GM11168 (cell line): ENCODE results near the gene TBC1D2B.

Experiments used
- in situ Hi-C: fragments of 300-500 bp; cut with MboI; formaldehyde crosslinking; loops from one replicate; pipeline ENCODE4 v1.12.0; 2022; ENCODE audit warnings: low sequenced_read_pairs; ENCODE audit not compliant: unreplicated experiment

The TBC1D2B gene

GRCh38 chr15:78077053-78077870 is at the start of gene TBC1D2B:
Gene TBC1D2B (minus strand): TSS chr15:78077711. CDS start chr15:78077652, 59 bp downstream.
- in situ Hi-C loops, result no loop called here

DNA sequence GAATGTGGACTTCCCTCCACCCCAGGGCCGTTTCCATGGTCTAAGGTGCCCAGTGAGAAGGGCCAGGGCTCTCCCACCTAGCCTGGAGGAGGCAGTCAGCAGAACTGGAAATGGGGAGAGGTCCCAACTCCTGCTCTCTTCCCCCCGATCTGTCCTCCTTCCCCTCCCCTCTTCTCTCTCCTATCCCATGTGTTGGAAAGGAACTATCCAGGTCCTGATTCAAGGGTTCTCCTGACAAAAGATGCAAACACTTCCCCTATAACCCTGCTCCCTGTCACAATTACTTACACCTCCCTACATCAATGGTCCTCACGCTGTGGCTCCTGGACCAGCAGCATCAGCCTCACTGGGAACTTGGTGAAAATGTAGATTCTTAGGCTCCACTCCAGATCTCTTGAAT is 47.8 kb upstream of the TBC1D2B start:
- in situ Hi-C loops, result no loop called here

GRCh38 chr15:78120523-78120922 is 43.0 kb upstream of the TBC1D2B start:
- in situ Hi-C loops, result loop anchor here (25.0 kb wide), 1 partner anchor 292 kb away; no protein-coding TSS in a partner anchor

DNA sequence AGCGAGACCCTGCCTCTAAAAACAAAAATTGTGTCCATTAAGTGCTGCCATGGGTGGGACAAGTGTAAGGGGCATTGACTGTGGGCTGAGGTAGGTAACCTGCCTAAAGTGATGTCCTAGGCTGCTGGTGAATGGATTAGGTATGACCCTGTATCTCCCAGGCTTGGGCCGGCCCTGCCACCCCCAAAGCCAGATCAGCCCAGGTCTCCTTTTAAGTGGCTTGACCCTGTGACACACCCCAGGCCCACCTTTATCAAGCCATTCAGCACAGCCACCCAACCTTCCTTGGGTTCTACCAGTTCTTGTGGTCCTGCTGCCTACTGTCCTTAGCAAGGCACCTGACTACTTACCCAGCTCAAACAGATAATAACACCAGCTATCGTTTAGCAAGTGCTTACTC is 35.0 kb upstream of the TBC1D2B start:
- in situ Hi-C loops, result loop anchor here (10.0 to 25.0 kb wide), 2 partner anchors 122 to 300 kb away; partner anchors contain the start of gene ACSBG1

DNA sequence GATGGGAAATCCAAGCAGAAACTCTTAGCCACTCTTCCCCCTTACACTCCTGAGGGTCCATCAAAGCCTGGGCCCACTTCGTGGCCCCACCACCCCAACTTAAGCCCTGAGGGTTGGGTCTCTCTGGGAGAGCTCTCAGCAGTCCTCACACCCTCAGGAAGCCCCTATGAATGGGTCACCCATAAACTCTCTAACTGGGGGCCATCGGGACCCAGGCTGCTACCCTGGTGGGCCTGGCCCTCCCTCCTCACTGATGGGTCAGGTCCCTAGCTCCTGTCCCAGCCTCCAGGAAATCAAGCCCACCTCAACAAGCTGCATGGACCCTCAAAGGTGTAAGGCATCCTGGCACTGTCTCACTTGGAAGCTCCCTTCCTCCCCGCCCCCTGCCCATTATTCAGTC is 34.3 kb upstream of the TBC1D2B start:
- in situ Hi-C loops, result loop anchor here (10.0 to 25.0 kb wide), 2 partner anchors 123 to 301 kb away; partner anchors contain the start of gene ACSBG1

DNA sequence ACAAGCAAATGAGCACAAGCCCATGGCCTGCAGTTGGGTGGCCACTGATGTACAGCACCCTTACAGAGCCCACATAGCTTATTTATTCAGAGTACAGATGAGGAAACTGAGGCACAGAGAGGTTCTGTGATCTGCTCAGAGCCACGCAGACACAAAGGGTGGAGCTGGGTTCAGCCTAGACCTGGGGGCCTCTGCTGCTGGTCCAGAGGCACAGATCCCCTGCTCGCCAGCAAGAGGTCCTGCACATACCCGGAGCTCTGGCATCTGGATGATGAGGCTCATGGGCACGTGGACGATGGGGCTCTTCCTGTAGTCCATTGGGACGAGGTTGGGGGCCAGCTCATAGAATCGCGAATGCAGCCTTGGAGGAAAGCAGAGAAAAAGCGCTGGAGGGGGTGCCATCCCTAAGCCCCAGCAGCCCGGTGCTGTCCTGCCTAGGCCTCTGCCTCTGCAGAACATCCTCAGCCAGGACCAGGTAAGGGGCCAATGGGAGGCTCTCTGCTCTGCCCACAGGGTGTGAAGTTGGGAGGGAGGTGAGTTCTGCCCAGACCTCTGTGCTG is 33.5 kb upstream of the TBC1D2B start:
- in situ Hi-C loops, result loop anchor here (10.0 to 25.0 kb wide), 2 partner anchors 124 to 301 kb away; partner anchors contain the start of gene ACSBG1

- in situ Hi-C loops, result loop anchor here (10.0 to 25.0 kb wide), 2 partner anchors 125 to 302 kb away; partner anchors contain the start of gene ACSBG1
Measured at GRCh38 chr15:78110096-78110495, 32.6 kb upstream of the TBC1D2B start.

- in situ Hi-C loops, result loop anchor here (25.0 kb wide), 1 partner anchor 303 kb away; no protein-coding TSS in a partner anchor
Measured at GRCh38 chr15:78109156-78109555, 31.6 kb upstream of the TBC1D2B start.

- in situ Hi-C loops, result loop anchor here (25.0 kb wide), 1 partner anchor 304 kb away; no protein-coding TSS in a partner anchor
Measured at GRCh38 chr15:78108300-78109084, 31.0 kb upstream of the TBC1D2B start.

DNA sequence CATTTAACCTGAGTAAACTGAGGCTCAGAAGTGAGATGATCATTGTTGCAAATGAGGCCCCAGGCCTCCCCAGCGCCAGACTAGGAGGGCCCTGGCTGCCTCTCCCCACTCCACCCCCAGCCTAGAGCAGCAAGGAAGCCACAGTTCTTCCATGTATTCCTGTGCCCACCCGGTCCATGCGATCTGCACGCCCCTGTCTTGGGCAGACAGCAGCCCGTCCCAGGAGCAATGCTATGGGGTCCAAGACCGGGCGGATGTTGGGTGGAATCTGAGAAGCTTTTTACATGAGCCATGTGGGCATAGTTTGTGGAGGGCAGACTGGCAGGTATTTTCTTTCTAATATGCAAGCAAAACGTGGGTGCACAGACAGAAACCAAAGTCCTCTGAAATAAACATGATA is 30.0 kb upstream of the TBC1D2B start:
- in situ Hi-C loops, result loop anchor here (25.0 kb wide), 1 partner anchor 305 kb away; no protein-coding TSS in a partner anchor

- in situ Hi-C loops, result loop anchor here (25.0 kb wide), 1 partner anchor 307 kb away; no protein-coding TSS in a partner anchor
Measured at GRCh38 chr15:78105476-78106241, 28.1 kb upstream of the TBC1D2B start.

DNA sequence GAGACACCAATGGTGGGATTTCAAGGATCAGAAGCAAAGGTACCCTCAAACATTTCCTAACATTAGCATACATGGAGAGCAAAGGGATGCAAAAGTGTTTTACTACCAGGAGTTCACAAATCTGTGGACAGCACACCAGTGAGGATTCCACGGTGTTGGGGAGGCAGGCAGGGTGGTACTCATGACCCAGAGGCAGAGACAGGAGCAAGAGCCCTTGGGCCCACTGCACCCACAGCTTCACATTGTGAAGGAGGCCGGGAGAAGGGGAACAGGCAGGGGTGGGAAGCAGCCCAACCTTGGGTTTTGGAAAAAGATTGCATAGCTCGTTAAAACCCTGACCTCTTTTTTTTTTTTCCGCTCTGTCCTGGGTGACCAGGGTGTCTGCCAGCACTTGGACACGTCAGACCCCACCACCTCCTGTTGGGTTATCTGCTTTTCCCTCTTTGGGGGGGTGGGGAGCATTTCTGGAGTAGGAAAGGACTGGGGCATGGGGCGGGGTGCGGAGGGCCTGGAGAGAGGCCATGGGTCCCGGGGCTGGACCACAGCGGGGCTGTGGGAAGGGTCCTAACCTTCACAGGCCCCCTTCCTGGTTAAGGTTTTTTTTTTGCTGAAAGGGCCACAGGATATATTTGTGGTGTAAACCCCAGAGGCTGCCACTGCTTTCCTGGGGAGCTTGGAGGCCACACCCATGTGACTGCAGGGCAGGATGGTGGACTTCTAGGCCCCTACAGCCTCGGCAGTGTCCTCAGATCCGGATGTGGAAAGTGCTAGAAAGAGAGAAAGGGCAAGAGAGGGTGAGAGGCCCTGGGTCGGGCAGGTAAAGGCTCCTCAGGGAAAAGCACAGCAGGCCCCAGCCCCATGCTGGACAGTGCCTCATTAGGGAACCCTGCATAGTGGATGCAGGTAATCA is 27.3 kb upstream of the TBC1D2B start:
- in situ Hi-C loops, result loop anchor here (25.0 kb wide), 1 partner anchor 307 kb away; no protein-coding TSS in a partner anchor

DNA sequence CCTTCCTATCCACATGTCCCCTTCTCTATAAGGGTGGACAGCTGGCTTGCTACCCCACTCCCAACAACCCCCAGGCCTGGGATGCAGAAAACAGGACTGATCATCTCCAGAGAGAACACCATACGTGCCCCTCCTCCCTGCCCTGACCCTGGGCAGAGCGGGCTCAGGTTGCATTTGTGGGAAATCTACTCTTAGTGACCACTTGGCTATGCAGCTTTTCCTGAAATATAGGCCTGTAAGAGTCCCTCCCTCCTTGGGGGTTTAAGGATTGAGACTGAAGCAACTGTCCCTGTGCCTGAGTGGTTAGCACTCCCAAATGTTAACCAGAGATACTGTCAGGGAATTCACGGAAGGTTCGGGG is 26.6 kb upstream of the TBC1D2B start:
- in situ Hi-C loops, result loop anchor here (25.0 kb wide), 1 partner anchor 308 kb away; no protein-coding TSS in a partner anchor

DNA sequence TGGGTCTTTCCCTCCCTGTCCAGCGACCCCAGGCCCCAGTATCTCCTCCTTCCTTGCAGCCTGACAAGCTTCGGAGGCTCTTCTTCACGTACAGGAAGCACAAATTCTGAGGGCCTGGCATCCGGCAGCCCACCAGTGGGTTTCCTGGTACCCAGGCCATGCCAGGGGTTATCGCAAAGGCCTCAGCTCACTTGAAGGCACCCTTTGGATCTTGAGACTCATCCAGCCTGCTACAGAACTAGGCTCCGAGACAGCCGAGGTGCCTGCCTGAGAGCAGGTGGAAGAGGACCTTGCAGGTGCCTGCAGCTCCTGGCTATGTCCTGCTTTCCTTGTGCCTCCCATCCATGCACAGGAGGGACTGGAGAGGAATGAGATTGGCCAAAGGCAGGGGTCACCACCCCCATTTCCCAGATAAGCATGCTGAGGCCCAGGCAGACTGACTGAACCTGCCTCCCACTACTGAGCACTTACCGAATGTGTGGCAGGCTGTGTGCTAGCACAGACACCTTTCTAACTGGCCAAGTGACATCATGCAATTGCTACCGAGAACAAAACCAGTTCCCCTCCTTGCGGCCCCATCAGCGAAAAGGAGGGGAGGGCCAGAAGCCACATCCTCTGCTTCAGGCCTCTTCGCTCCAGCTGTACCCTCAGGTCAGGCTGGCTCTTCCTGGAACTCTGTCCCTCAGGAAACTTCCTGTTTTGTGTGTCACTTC is 26.1 kb upstream of the TBC1D2B start:
- in situ Hi-C loops, result loop anchor here (25.0 kb wide), 1 partner anchor 309 kb away; no protein-coding TSS in a partner anchor

- in situ Hi-C loops, result loop anchor here (25.0 kb wide), 1 partner anchor 310 kb away; no protein-coding TSS in a partner anchor
Measured at GRCh38 chr15:78102741-78103140, 25.2 kb upstream of the TBC1D2B start.

DNA sequence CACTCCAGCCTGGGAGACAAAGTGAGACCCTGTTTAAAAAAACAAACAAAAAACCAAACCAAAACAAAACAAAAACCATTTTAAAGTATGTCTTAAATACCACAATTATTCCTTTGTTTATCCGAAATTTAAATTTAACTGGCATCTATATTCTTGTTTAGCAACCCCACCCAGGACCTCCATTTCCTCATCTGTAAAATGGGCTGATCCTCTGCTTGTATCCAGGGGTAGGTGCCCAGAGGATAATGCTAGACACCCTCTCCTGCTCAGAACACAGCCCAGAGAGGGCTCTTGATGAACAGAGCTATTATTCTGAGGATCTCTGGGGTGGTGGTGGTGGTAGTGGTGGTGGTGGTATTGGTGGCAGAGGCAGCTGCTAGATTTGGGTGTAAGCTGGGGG is 24.7 kb upstream of the TBC1D2B start:
- in situ Hi-C loops, result loop anchor here (25.0 kb wide), 1 partner anchor 310 kb away; no protein-coding TSS in a partner anchor

DNA sequence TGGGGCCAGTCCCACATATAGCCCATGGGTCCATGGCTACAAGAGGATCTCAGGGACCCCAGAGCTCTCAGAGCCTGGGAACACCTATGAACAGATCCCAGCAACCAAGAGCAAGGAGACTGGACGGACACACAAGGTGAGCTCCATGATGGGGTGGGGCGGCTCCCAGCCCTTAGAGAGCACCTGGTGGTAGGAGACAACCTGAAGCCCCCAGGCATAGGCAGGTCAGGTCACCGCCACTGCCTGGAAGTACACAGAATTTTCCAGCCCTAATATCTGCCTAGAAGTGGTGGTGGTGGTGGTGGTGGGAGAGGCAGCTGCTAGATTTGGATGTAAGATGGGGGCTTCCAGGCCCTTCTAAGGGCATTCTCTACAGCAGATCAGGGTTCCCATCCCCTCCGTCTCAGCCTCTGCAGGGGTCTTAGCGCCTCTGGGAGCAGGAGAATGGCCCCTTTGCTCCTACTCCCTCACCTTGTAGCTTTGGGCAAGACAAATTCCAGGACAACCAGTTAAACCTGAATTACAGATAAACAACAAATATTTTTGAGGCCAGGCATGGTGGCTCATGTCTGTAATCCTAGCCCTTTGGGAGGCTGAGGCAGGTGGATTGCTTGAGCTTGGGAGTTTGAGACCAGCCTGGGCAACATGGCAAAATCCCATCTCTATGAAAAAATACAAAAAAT is 24.1 kb upstream of the TBC1D2B start:
- in situ Hi-C loops, result loop anchor here (25.0 kb wide), 1 partner anchor 311 kb away; no protein-coding TSS in a partner anchor
